NCI-H510A (cell line): ENCODE measurements around the gene SPACA5.
"Not testable (repeated sequence)": the region's sequence is repeated elsewhere in the genome, so short reads cannot be mapped to it uniquely, and the experiment has no call there.

Experiments used
- DNase-seq: peaks from one replicate; lab custom pipeline; 2025; lab: John Stamatoyannopoulos, UW

Gene SPACA5

GRCh38 chrX:48006688-48007087 is at the start of gene SPACA5:
Gene SPACA5, plus strand, starts transcription at chrX:48006988. Its CDS starts 815 bp downstream, at chrX:48007803.
- not testable (repeated sequence) for DNase-seq

- not testable (repeated sequence) for DNase-seq
Measured at GRCh38 chrX:47958206-47958605, 48.6 kb upstream of the SPACA5 start.

GRCh38 chrX:47958761-47959342 is 47.9 kb upstream of the SPACA5 start:
- no peak for DNase-seq

- no peak for DNase-seq
Measured at GRCh38 chrX:47960406-47960805, 46.4 kb upstream of the SPACA5 start.

- not testable (repeated sequence) for DNase-seq
Measured at GRCh38 chrX:47961830-47962229, 45.0 kb upstream of the SPACA5 start.

GRCh38 chrX:47965526-47965925 is 41.3 kb upstream of the SPACA5 start:
- DNase-seq, result not testable (repeated sequence)

GRCh38 chrX:47973235-47973634 is 33.6 kb upstream of the SPACA5 start:
- DNase-seq, result no peak

- no peak for DNase-seq
Measured at GRCh38 chrX:47976254-47977151, 30.3 kb upstream of the SPACA5 start.

- DNase-seq, result no peak
Measured at GRCh38 chrX:47991263-47992094, 15.3 kb upstream of the SPACA5 start.

- DNase-seq, result no peak
Measured at GRCh38 chrX:47992095-47992380, 14.8 kb upstream of the SPACA5 start.

GRCh38 chrX:47992669-47993068 is 14.1 kb upstream of the SPACA5 start:
- no peak for DNase-seq

- no peak for DNase-seq
Measured at GRCh38 chrX:48001260-48001659, 5.5 kb upstream of the SPACA5 start.

- DNase-seq, result no peak
Measured at GRCh38 chrX:48002319-48002718, 4.5 kb upstream of the SPACA5 start.

GRCh38 chrX:48002929-48003328 is 3.9 kb upstream of the SPACA5 start:
- no peak for DNase-seq

GRCh38 chrX:48003367-48003757 is 3.4 kb upstream of the SPACA5 start:
- DNase-seq, result no peak

GRCh38 chrX:48003758-48004457 is 2.9 kb upstream of the SPACA5 start, which contains the start of gene ZNF182:
Gene ZNF182, minus strand, starts transcription at chrX:48003989. Its CDS starts 1,380 bp downstream, at chrX:48002609.
- peak; percentile 83 for DNase-seq

GRCh38 chrX:48009445-48009960 is 2.7 kb downstream of the SPACA5 start:
- DNase-seq, result not testable (repeated sequence)

- not testable (repeated sequence) for DNase-seq
Measured at GRCh38 chrX:48016583-48017310, 10.0 kb downstream of the SPACA5 start.

- DNase-seq, result not testable (repeated sequence)
Measured at GRCh38 chrX:48019892-48020291, 13.1 kb downstream of the SPACA5 start.

- not testable (repeated sequence) for DNase-seq
Measured at GRCh38 chrX:48020472-48020871, 13.7 kb downstream of the SPACA5 start.
